AML-193 (cell line): ENCODE measurements around the gene CHCHD3.

Experiments used
- DNase-seq, 2 experiments: peaks; one replicate each; lab custom pipeline; 2025; lab: John Stamatoyannopoulos, UW

Gene CHCHD3

GRCh38 chr7:132771301-132771730 lies 310.6 kb downstream of the CHCHD3 start:
- DNase-seq = no peak

GRCh38 chr7:132770055-132770454 lies 311.8 kb downstream of the CHCHD3 start:
- no peak for DNase-seq

GRCh38 chr7:132769280-132769679 lies 312.6 kb downstream of the CHCHD3 start:
- no peak for DNase-seq

- no peak for DNase-seq
Observed at GRCh38 chr7:132768099-132768498, 313.8 kb downstream of the CHCHD3 start.

GRCh38 chr7:132767378-132767777 lies 314.5 kb downstream of the CHCHD3 start:
- DNase-seq = no peak

GRCh38 chr7:132766660-132767059 lies 315.2 kb downstream of the CHCHD3 start:
- DNase-seq = no peak

- DNase-seq = no peak
Observed at GRCh38 chr7:132765861-132766260, 316.0 kb downstream of the CHCHD3 start.

GRCh38 chr7:132764762-132765161 lies 317.1 kb downstream of the CHCHD3 start:
- no peak for DNase-seq

- DNase-seq = no peak
Observed at GRCh38 chr7:132760866-132761265, 321.0 kb downstream of the CHCHD3 start.

- DNase-seq = no peak
Observed at GRCh38 chr7:132760244-132760623, 321.7 kb downstream of the CHCHD3 start.

GRCh38 chr7:132759482-132760243 lies 322.2 kb downstream of the CHCHD3 start:
- DNase-seq = no peak

GRCh38 chr7:132758986-132759385 lies 322.9 kb downstream of the CHCHD3 start:
- DNase-seq = no peak

- no peak for DNase-seq
Observed at GRCh38 chr7:132757783-132758182, 324.1 kb downstream of the CHCHD3 start.

- no peak for DNase-seq
Observed at GRCh38 chr7:132756484-132756990, 325.4 kb downstream of the CHCHD3 start.

GRCh38 chr7:132755538-132756483 lies 326.1 kb downstream of the CHCHD3 start:
- no peak for DNase-seq

- DNase-seq = no peak
Observed at GRCh38 chr7:132752431-132752830, 329.5 kb downstream of the CHCHD3 start.

GRCh38 chr7:132751244-132751647 lies 330.6 kb downstream of the CHCHD3 start:
- no peak for DNase-seq

- no peak for DNase-seq
Observed at GRCh38 chr7:132750530-132751217, 331.2 kb downstream of the CHCHD3 start.

- no peak for DNase-seq
Observed at GRCh38 chr7:132750096-132750495, 331.8 kb downstream of the CHCHD3 start.

- DNase-seq = no peak
Observed at GRCh38 chr7:132745510-132745909, 336.4 kb downstream of the CHCHD3 start.

- DNase-seq = no peak
Observed at GRCh38 chr7:132743974-132744373, 337.9 kb downstream of the CHCHD3 start.

GRCh38 chr7:132742189-132742612 lies 339.7 kb downstream of the CHCHD3 start:
- DNase-seq = no peak
